RWPE2 (cell line): ENCODE data around the gene RXRA.

Experiments
- ATAC-seq: fragments of 200-7000 bp; cut with Tn5 transposase; 3 replicates; pipeline ENCODE4 v1.9.1; 2021; ENCODE audit warnings: low read depth
- DNase-seq: peaks from one replicate; pipeline ENCODE4 v3.0.0-alpha.2; 2020; ENCODE audit warnings: low spot score
- H3K27ac ChIP-seq: fragments of 450-650 bp; 2 replicates; pipeline ENCODE4 v1.5.1; 2017; ENCODE audit warnings: mild to moderate bottlenecking; ENCODE audit not compliant: poor library complexity, severe bottlenecking
- H3K27me3 ChIP-seq: fragments of 250-450 bp; sonication (Bioruptor Pico); 2 replicates; pipeline ENCODE4 v1.5.1; 2021; ENCODE audit warnings: mild to moderate bottlenecking, moderate library complexity; ENCODE audit not compliant: insufficient read depth, poor library complexity, severe bottlenecking
- H3K36me3 ChIP-seq: fragments of 250-450 bp; sonication (Bioruptor Pico); 2 replicates; pipeline ENCODE4 v1.5.1; 2020; ENCODE audit warnings: low read depth, mild to moderate bottlenecking, moderate library complexity
- H3K4me1 ChIP-seq: fragments of 250-450 bp; sonication (Bioruptor Pico); 2 replicates; pipeline ENCODE4 v1.5.1; 2021; ENCODE audit warnings: mild to moderate bottlenecking, moderate library complexity; ENCODE audit not compliant: insufficient read depth, poor library complexity, severe bottlenecking
- H3K4me3 ChIP-seq: fragments of 250-450 bp; sonication (Bioruptor Pico); 2 replicates; pipeline ENCODE4 v1.5.1; 2021; ENCODE audit warnings: mild to moderate bottlenecking, moderate library complexity; ENCODE audit not compliant: severe bottlenecking
- H3K9me3 ChIP-seq: fragments of 250-450 bp; sonication (Bioruptor Pico); 2 replicates; pipeline ENCODE4 v1.5.1; 2021; ENCODE audit warnings: mild to moderate bottlenecking, moderate library complexity; ENCODE audit not compliant: severe bottlenecking
- CTCF ChIP-seq: fragments of 450-650 bp; IDR thresholded peaks from one replicate; pipeline ENCODE4 v1.5.1; 2017; ENCODE audit warnings: mild to moderate bottlenecking, moderate library complexity; ENCODE audit not compliant: poor library complexity, severe bottlenecking

The RXRA gene

GRCh38 chr9:134406366-134407120 is 80.3 kb downstream of the RXRA start:
- TF ChIP-seq CTCF, result no peak
- no peaks in the 10 kb centered on the region for H3K27me3 ChIP-seq
- H3K4me1 ChIP-seq, result peaks cover 9% of the 10 kb centered on the region
- H3K9me3 ChIP-seq, result no peaks in the 10 kb centered on the region
- no peak for DNase-seq
- no peak for ATAC-seq
- H3K4me3 ChIP-seq, result no peak overlapping the region
- peak overlapping the region; percentile 58 for H3K27ac ChIP-seq
- peaks cover 16% of the 10 kb centered on the region for H3K36me3 ChIP-seq

GRCh38 chr9:134407121-134407779 is 81.0 kb downstream of the RXRA start:
- Histone ChIP-seq H3K4me1 (peaks cover 13% of the 10 kb centered on the region), H3K4me3 (no peak overlapping the region), H3K27ac (peak overlapping the region; percentile 58), H3K9me3 (no peaks in the 10 kb centered on the region), H3K27me3 (no peaks in the 10 kb centered on the region), H3K36me3 (peaks cover 16% of the 10 kb centered on the region)
- ATAC-seq (peak; percentile 71), DNase-seq (peak; percentile 86)
- no peak for TF ChIP-seq CTCF

- H3K4me1 ChIP-seq, result peaks cover 25% of the 10 kb centered on the region
- no peak for ATAC-seq
- H3K9me3 ChIP-seq, result no peaks in the 10 kb centered on the region
- no peaks in the 10 kb centered on the region for H3K27me3 ChIP-seq
- no peak for TF ChIP-seq CTCF
- H3K36me3 ChIP-seq, result peaks cover 14% of the 10 kb centered on the region
- DNase-seq, result no peak
- H3K27ac ChIP-seq, result no peak overlapping the region
- no peak overlapping the region for H3K4me3 ChIP-seq
Observed at GRCh38 chr9:134408389-134408788, 82.1 kb downstream of the RXRA start.

- Histone ChIP-seq H3K27me3 (no peaks in the 10 kb centered on the region), H3K36me3 (peaks cover 13% of the 10 kb centered on the region), H3K4me1 (peaks cover 32% of the 10 kb centered on the region), H3K27ac (no peak overlapping the region), H3K9me3 (no peaks in the 10 kb centered on the region), H3K4me3 (no peak overlapping the region)
- DNase-seq (no peak), ATAC-seq (no peak)
- no peak for TF ChIP-seq CTCF
Observed at GRCh38 chr9:134408939-134409737, 82.9 kb downstream of the RXRA start.
